Islet precursor cell (in vitro differentiated cells): ENCODE measurements around the gene SRCIN1.

ENCODE experiments used
- DNase-seq: peaks from one replicate; pipeline ENCODE4 v3.0.0-alpha.2; 2018

Gene SRCIN1

DNA sequence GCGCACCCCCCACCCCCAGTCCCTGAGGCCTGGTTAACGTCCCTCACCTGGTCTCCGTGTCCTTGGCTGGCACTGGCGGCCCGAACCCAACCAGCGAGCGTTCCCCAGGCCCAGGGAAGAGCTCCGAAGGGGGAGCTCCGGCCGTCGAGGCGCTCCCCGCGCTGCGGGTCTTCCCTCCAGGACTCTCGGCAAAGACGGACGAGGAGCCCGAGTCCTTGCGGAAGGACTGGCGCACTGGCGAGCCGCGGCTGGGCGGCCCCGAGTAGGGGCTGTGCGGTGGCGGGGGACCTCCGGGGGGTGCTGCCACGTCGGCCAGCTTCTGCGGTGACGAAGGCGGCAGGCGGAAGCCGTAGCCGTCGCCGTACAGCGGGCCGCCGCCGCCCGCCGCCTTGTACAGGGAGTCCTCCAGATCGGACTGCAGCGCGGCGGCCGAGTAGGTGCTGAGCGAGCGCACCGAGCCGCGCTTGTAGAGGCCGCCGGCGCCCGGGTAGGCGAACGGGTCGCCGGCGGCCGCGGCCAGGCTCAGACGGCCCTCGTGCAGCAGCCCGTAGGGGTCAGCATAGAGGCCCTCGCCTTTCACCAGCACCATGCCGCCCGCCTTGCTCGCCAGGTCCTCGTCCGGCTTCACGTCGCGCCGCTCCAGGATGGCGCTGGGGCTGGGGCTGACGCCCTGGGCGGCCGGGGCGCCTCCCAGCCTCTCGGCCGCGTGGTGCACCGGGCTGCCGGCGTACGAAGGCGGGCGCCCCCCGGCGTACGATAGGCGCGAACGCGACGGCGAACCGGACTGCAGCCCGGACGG lies 44.1 kb downstream of the SRCIN1 start:
- peak; percentile 84 for DNase-seq

DNA sequence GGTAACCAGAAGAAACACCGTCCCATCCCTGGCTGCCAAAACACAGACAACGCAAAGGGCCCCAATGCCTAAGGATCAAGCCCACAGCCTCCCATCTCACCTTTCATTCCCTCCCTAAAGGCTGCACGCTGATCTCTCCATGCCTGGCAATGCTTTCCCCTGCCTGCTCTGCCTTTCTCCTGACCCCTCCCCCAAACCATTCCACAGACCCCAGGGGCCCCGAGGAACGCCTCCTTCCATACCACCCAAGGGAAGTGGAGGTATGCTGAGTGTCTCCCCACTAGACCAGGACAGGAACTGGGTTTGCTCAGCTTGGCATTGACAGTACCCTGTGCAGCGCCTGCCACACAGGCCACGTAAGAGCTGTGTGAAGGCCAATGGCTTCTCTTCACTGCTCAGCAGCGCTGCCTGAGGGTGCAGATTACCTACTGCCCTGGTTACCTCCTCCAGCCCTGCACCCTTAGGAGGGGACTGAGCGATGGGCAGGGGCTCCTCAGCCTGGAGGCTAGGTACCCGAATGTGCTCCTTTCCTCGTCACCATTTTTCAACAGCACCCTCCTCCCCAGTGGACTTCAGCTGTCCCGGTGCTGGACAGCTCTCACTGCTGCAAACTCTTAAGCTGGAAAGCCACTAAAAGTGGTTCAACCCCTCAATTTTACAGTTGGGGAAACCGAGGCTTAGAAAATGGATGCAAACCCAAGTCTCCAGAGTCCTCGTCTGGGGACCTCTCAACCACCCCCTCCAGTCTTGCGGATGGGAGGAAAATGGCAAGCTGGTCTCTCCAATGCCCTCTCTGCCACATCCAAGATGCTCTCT lies 45.0 kb downstream of the SRCIN1 start:
- no peak for DNase-seq

DNA sequence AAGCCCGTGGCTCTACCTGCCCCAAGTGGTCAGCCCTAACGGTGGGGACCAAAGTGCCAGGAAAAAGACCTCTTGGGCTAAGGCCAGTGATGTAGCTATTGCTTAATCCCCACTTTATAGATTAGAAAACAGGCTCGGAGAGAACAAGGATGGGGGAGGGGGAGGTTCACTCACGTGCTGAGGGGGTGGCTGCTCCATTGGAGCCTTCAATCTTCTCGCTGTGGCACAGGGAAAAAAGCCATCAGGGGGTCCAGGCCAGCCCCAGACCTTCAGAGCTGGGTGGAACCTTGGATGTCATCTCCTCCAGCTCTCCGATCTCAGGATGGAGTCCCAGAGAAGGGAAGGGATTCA lies 45.9 kb downstream of the SRCIN1 start:
- no peak for DNase-seq

DNA sequence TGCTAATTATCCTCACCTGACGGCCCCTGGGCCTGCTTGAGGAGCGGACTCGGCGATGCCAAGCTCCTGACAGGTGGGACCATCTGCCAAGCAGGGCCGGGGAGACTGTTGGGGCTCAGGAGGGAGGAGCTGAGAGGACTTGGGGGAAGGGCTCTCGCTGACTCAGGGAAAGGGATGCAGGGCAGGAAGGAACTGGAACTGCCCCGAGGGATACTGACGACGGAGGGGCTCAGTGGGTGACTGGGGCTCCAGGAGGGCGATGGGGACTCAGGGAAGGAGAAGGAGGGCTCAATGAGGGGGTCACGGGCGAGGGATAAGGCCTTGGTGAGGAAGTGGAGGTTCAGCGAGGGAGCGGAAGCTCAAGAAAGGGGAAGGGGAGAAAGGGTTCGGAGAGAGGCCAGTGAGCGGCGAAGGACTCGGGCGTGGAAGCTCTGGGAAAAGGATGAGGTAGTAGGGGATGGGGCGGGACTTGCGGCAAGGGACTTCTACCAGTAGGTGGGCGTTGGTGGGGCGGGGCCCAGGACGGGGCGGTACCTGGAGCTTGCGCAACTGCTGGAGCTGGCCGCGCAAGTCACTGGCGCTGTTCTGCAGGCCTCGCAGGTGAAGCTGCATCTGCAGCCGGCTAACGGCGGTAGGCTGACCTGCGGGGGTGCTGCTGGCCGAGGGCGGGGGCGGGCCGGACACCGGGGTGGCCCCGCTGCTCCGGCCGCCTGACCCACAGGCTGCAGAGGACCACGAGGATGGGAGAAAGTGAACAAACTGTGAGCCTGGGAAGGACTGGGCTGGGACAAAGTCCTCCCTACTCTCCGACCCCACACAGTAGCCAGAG lies 46.5 kb downstream of the SRCIN1 start:
- peak; percentile 99 for DNase-seq

DNA sequence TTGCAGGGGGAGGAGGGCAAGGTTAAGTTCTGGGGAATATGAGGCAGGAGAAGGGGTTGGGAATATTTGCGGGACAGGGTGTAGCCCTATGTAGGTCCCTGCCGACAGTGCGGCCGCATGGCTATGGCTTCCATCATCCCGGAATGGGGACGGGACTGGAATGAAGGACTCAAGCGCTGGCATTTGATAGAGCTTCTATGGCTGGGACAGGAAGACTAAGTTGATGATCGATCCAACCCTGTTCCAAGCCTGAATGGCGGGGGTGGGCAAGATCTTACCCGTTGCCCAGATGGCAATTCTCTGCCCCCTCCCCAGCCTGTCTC lies 47.1 kb downstream of the SRCIN1 start:
- DNase-seq: no peak

DNA sequence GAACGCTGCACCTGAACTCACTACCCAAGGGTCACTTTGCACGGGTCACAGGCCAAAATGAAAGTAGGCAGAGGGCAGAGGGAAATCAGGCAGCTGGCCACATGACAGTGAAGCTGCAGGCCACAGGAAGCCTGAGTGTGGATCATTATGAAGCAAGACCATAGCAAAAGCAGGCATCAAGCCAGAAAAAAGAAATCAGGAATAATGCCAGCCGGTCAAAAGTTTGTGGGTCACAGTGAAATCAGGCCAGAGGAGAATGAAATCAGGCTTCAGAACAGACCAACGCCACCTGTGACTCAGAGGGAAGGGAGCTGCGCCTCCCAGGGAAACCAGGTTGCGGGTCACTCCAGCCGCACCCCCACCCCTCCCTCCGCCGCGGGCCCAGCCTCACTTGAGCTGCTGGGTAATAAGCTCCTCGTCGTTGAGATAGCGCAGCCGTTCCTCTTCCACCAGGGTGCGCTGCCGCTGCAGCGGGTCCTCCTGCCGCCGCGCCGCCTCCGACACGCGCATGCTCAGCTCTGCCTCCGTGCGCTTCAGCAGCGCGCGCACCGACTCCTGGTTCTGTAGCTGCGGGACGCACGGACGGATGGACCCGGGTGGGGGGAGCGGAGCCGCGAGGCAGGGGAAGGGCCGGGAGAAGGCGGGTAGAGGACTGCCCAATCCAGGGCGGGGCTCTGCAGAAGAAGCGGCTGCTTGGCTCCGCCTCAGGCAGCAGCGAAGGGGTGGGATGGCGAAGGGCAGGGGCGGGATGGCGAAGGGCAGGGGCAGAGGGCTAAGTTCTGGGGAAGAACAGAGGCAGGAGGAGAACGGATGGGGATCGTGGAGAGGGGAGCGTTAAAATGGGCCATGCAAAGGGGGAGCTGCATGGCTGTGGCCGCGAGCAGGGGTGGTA lies 47.7 kb downstream of the SRCIN1 start:
- peak; percentile 99 for DNase-seq

DNA sequence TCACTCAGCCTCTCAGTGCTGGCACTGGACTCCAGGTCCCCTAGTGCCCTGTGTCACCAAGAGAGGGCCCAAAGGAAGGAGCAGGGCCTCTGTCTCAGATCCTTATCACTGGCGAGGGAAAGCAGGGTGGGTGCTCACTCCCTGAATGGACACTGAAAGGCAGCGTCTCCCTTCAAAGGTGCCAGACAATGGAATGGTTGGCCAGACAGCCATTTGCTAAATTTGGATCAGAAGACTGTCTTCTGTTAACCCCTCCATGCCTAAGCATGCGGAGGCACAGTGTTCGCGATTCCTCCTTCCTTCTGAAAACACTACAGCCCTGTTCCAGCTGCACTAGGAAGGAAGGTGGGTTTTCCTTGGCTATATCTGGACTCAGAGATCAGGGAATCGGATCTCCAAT lies 48.4 kb downstream of the SRCIN1 start:
- no peak for DNase-seq

DNA sequence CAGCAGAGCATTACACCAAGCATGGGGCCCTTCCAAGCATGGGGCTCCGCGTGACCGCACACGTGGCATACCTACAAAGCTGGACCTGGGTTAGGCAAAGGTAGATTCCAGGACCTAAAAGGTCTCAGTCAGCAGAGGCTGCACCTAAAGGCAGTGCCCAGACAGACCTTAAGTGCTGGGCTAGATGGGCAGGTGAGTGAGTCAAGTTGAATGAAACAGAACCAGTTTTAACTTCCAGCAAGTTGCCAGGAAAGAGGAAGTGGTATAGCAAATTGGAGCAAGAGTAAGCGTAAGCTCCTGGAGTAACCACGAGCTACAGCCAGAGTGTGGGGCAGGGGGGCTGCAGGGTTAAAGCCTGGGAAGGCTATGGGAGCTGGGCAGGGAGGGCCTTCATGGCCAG lies 49.5 kb downstream of the SRCIN1 start:
- DNase-seq: no peak

DNA sequence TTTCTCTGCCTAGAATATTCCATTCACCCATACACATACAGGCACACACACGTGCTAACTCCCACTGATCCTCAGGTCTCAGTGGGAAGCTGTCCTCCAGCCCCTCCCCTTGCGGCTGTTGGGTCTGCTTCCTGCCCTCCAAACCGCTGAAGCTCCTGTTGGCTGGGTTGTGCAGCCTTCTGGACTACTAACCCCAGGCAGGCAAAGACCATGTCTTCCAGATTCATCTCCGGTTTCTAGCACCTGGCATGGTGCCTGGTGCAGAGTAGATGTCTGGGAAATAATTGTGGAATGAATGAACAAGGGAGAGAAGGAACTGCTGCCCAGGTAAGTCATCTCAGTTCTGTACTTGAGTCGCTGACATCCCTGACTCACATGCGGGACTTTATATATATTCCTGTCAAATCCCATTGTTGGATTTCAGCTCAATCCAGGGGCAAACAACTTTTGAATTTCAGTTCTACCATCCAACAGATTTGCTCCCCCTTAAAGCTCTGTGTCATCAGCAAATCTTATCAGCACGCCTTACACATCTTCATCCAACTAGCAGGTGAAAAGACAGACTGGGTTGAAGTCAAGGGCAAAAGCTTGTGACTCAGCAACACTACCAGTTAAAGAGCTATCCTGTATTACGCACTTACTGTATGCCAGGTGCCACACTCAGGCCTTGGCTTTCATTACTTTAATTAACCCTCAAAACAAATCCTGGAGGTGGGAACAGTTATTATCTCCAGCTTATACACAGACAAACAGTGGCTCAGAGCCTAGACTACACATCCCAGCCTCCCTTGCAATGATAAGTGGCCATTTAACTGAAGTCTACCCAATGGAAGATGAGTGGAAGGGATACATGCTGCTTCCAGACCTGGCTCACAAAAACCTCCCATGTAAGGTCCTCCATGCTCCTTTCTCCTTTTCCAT lies 51.1 kb downstream of the SRCIN1 start:
- no peak for DNase-seq

DNA sequence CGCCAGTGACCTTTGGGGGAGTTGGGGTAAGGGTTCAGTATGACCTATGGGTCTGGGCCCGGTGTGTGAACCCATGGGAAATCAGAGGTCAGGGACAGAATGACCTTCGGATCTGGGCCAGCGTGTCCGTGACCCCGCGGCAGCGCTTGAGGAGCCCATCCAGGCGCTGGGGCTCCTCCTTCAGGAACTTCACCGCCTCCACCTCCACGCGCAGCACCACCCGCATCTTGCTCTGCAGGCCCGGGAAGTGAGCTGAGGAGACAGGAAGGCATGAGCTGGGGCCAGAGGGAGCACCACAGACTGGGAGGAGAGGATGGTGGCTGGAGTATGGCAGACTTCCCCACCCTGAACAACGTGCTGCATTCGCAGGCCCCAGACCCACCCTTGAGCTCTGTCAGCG lies 53.4 kb downstream of the SRCIN1 start:
- no peak for DNase-seq

DNA sequence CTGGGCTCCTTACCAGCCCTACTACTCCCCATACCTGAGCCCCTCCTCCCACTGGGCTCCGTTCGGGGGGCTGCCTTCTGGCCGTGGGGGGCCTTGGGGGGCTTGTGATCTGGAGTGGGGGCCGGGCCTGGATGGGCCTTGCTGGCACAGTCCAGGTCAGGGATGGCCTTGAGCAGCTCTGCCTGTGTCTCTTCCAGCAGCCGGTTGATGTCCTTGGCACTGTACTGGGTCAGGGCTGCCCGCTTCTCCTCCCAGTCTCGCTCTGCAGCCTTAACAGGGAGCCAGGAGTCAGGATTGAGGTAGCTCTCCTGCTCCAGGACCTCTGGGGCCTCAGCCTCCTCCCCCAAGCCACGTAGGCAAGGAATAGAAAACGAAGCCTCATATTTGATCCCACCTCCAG lies 54.6 kb downstream of the SRCIN1 start:
- no peak for DNase-seq

DNA sequence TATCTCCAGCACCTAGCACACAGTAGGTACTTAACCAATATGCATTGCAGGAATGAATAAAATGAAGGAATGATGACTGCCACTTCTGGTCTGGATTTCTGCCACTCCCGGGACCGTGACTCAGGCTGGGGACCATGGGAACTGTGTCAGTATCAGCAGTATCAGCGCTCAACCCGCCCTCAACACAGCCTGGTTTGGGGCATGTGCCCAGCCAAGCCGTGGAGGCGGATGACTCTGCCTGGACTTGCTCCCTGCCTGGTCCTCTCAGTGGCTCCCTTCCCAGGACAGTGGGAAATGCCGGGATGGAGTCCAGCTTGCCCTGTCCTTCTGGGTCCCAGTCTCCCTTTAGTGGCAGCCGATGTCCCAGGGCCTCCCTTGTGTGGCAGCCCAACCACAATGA lies 55.1 kb downstream of the SRCIN1 start:
- no peak for DNase-seq

DNA sequence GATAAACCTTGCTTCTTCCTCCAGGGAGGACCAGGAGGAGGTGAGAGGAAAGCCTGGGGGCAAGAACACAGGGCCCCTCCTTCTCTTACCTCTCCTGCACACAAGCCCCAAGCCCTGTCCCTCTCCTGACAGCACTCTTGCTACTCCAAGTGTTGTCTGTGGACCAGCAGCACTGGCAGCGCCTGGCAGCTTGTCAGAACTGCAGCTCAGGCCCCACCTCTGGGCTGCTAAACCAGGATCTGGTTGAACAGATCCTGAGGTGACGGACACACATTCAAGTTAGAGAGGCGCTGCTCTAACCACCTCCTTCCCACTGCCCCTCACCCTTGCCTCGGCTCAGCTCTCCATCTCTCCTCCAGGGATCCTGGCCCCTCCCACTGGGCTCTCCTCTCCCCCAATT lies 56.5 kb downstream of the SRCIN1 start:
- no peak for DNase-seq

DNA sequence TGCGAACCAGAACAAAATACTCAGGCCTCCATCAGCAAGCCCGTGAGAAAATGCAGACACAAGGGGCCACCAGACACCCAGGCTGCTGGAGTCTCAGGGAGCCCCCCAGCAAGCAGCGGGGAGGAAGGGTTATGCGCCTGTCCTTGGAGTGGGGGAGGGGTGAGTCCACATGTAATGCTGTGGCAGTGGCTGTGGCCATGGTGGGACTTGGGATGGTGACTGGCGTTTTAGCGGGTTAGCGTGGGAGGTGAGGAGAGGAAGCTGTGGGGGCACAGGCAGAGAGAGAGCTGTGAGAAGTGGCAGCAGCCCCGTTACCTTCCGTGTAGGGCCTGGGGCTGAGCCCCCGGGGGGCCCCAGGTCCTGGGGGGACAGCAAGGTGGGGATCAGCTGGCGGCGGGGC lies 58.3 kb downstream of the SRCIN1 start:
- no peak for DNase-seq

DNA sequence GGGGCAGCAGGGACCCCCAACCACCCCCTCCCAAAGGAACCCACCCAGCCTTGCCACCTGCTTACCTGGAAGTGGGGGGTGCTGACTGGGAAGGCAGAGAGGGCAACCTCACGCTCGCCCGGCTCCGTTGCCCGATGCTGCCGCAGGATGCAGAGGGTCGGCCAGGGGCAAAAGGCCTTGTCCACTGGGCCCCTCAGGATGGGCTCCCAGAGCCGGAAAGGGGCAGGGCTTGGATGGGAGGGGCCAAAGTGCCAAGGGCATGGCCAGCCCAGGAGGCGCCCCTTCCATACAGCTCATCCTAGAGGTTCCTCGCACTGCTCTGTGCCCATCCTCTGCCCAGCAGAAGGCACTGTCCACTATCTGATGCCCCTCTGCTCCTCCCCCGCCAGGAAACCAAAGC lies 59.4 kb downstream of the SRCIN1 start:
- no peak for DNase-seq

DNA sequence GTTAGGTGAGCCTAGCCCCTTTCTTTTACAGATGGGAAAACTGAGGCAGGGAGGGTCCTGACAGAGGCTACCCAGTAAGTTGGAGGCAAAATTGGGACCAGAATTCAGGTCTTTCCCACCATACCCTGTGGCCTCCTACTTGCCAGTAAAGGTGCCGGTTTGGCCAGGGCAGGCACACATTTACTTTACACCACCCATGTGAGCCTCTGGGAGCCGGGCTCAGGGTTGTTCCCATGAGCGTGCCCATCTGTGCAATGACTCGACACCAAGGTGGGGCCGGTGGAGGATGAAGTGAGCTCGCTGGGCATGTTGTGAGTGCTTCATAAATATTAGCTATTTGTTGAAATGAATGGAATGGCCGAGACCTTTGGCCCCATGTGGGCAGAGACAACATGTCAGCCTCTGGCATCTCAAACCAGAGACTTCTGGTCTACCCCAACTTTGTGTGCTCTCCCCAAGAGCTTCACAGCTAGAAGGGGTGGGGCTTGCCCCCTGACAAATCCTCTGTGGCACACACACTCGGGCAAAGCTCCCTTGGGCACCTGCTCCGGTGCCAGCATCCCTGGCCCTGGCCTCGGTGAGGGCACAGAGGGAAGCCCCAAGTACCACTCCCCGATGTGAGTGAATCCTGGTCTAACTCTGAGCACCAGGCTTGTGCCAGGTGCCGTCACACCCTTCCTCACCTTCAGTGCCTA lies 60.1 kb downstream of the SRCIN1 start:
- DNase-seq: no peak

DNA sequence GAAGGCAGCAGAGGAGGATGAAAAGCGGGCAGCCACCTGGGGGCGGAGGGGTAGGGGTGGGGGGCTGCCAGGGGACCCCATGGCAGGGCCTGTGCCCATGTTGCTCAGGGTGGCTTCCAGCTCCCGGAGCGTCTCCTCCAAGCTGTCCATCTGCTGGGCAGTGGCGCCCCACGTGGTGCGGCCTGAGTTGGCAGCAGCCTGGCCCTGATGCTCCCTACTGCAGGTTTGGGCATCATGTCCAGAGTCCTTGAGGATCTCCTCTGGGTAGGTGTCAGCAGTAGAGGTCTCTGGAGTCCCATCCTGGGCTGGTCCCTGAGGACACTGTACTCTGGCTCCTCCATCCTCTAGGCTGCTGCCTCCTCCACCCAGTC lies 60.9 kb downstream of the SRCIN1 start:
- no peak for DNase-seq

DNA sequence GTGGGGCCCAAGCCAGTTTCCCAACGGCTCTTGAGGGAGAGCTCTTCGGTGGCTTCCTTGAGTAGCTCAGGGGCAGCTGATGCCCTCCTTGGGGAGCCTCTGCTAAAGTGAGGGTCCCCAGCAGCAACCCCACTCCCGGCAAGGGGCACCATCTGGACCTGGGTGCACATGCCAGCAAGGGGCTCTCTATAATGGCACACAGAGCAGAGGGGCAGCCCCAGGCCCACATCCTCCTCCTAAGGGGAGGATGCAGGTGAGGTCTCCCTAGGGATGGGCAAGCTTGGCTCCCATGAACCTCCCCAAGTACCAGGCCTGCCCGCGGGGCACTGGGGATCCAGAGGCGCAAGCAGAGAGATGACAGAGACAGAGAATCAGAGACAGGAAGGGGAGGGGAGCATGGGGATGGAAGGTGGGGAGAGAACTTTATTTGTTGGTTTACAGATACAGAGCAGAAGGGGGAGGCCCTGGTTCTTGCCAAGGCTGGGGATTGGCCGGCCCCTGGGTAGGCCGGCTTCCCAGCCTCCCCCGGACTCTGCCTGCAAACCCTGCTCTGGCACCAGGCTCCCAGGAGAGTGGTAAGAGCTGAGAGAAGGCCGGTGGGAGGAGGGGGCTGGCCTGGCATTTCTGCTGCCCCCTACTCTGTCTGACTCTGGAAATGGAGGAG lies 61.4 kb downstream of the SRCIN1 start:
- no peak for DNase-seq

DNA sequence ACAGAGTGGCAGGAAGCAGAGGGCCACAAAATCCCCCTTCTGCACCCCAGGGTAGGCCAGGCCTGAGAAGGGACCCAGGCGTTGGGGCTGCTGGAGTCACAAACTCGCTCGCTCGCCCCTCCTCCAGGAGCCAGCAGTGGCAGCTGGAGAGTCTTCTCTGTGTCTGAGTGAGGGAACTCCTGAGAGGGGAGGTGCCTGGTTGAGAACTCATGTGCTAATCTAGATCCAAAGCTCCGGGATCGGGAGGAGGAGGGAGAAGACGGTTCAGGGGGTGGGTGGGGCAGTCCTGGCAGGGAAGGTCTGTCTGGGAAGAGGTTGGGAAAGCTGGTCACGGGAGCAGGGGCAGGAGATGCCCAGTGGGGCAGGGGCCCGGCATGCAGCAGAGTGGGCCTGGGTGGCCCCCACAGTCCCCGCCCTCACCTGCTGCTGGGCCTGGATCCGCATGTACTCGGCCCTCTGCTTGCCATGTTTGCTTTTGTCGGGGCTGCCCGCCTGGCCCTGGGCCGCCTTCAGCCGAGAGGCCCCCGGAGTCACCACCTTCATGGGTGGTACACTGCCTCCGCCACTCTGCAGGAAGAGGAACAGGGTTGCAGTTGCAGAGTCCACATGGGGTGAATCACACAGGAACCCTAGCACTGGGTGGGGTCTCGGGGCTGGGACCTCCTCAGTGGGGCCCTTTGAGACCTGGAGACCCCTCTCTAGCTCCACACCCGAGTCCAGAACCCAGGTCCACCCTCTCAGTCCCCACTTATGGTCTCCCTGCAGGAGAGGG lies 62.2 kb downstream of the SRCIN1 start:
- DNase-seq: no peak

DNA sequence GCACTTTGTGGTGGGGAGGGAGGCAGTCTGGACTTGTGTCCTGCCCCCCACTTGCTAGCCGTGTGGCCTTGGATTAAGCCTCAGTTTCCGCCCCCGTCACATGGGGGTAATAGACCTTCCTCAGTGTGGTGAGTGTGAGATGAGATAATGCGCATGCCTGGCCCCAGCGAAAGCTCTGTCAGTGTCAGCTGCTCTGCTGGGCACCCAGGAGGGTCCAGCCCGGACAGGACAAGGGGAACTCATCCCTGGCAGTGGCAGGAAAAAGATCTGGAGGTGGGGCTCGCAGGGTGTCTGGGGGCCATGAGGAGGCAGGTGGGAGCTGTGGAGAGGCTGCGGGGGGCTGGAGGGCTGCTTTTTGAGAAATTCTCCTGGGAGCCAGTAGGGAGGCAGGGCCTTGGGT lies 63.5 kb downstream of the SRCIN1 start:
- peak; percentile 52 for DNase-seq
